A673 (cell line): ENCODE measurements around the gene KLK2.

ENCODE experiments used
- CTCF ChIP-seq: fragments of 300-800, 200-600 bp; sonication (generic); conservative IDR thresholded peaks from 2 replicates; pipeline ENCODE4 v1.5.1; 2017; ENCODE audit warnings: low read depth, mild to moderate bottlenecking, antibody characterized with exemption, low read length, moderate library complexity, mixed read lengths
- EZH2 ChIP-seq: fragments of 200-600 bp; sonication (generic); IDR thresholded peaks from 2 replicates; pipeline ENCODE4 v1.6.1; 2017; ENCODE audit warnings: borderline replicate concordance, low read depth, mild to moderate bottlenecking, mixed read lengths, antibody characterized with exemption, low read length; ENCODE audit not compliant: poor library complexity, severe bottlenecking

- TF ChIP-seq CTCF = no peak
- TF ChIP-seq EZH2 = no peak
Measured at GRCh38 chr19:50827476-50827875, 45.8 kb upstream of the KLK2 start.
